GM13976 (cell line): Measurements from ENCODE around the gene DMWD.

Experiments used
- DNase-seq: peaks from one replicate; pipeline ENCODE4 v3.0.0; 2012; ENCODE audit warnings: low spot score
- in situ Hi-C: fragments of 300-500 bp; cut with MboI; formaldehyde crosslinking; loops from one replicate; pipeline ENCODE4 v1.12.0; 2022; ENCODE audit warnings: low sequenced_read_pairs, mixed read lengths, inconsistent platforms; ENCODE audit not compliant: unreplicated experiment
- TF ChIP-seq, protein P1 (sequence below): IDR thresholded peaks from 2 replicates; pipeline ENCODE4 v1.5.1; 2012; ENCODE audit warnings: borderline replicate concordance, mild to moderate bottlenecking; ENCODE audit not compliant: insufficient read depth; ENCODE audit errors: extremely low read depth, missing control alignments, control extremely low read depth

The DMWD gene

DNA sequence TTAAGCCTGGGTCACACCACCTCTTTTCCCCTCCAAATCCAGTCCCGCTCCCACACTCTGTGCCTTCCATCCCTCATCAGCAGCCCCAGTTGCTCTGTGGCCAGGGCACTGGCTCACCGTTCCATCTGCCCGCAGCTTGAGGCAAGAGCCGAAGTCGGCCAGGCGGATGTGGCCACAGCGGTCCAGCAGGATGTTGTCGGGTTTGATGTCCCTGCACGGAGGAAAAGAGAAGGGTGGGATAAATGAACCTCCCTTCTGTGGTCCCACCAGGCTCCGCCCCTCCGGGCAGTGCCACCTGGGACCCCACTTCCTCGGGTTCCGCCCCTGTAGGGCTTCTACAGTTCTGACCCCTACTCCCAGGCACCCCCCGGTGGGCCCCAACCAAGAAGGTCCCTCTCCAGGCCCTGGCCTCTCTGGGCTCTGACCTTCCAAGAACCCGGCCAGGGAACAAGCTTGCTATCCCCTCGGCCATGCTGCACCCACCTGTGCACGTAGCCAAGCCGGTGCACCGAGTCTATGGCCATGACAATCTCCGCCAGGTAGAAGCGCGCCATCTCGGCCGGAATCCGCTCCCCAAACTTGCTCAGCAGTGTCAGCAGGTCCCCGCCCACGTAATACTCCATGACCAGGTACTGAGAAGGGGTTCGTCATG, 14.5 kb downstream of the DMWD start:
- in situ Hi-C loops, result no loop called here
- TF ChIP-seq, protein P1, sequence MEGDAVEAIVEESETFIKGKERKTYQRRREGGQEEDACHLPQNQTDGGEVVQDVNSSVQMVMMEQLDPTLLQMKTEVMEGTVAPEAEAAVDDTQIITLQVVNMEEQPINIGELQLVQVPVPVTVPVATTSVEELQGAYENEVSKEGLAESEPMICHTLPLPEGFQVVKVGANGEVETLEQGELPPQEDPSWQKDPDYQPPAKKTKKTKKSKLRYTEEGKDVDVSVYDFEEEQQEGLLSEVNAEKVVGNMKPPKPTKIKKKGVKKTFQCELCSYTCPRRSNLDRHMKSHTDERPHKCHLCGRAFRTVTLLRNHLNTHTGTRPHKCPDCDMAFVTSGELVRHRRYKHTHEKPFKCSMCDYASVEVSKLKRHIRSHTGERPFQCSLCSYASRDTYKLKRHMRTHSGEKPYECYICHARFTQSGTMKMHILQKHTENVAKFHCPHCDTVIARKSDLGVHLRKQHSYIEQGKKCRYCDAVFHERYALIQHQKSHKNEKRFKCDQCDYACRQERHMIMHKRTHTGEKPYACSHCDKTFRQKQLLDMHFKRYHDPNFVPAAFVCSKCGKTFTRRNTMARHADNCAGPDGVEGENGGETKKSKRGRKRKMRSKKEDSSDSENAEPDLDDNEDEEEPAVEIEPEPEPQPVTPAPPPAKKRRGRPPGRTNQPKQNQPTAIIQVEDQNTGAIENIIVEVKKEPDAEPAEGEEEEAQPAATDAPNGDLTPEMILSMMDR, result no peak
- no peak for DNase-seq

DNA sequence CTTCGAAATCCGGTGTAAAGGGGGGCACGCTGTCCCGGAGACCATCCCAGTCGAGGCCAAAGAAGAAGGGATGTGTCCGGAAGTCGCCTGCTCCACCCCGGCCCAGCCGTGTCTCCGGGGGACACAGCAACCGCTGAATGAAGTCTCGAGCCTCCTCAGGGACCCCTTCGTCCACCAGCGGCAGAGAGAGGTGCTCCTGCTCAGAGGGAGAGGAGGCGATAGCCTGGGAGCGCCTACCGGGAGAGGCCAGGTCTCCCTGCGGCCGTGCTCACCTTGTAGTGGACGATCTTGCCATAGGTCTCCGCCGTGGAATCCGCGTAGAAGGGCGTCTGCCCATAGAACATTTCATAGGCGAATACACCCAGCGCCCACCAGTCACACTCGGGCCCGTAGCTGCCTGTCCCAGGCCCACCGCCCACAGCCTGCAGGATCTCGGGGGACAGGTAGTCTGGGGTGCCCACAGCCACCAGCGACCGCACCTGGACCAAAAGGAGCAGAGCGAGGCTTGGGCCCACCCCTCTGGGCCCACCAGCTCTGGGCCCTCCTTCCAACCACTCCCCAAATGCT, 15.2 kb downstream of the DMWD start:
- in situ Hi-C loops, result no loop called here
- TF ChIP-seq, protein P1, result no peak

DNA sequence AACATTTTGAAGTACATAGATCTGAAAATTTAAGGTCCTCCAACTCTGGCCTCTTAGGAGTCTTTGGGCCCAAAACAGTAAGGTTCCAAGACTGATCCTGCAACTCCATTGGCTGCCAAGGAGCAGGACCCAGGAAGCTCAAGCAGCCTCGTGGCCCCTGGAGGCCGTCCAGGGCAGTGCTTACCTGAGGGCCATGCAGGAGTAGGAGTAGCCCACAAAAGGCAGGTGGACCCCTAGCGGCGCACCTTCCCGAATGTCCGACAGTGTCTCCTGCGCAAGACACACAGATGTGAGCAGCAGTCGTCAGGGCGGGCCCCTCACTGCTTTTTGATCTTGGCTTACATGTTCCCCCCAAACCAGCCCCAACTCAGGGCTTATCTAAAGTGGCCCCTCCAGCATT, 17.9 kb downstream of the DMWD start:
- in situ Hi-C loops, result no loop called here
- TF ChIP-seq, protein P1, result no peak
- no peak for DNase-seq

More for the DNA sequence above, 15.2 kb downstream of the DMWD start:
- DNase-seq, result no peak

DNA sequence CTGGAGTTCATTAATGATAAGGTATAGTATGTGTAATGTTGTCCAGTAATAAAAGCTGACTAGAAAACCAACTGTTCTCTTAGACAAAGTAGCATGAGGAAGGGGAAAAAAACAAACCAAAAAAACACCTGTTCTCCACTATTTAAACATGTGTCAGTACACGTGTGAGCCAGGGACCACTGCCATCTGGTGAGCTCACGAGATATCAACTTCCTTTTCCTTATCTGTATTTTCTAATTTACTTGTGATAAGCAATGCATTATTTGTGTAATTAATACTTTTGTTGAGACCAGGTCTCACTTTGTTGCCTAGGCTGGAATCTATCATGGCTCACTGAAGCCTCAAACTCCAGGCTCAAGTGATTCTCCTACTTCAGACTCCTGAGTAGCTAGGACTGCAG, 19.3 kb downstream of the DMWD start:
- in situ Hi-C loops, result no loop called here

DNA sequence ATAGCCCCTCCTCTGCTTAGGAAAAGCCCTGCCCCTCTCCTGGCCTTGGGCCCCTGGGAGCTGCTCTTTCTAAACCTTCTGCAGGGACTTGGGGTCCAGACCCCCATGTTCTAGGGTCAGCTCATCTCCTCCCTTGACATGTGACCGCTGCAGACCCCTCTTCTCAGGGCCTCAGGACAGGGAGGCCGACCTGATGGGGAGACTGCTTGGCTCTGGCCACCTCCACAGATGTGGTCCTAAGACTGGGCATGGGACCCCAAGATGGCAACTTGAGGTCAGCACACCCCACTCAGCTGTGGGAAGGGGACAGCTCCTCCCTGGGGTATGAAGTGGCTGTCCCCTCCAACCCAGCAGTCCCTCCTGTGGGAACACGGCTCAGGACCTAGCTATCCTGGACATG, 19.7 kb downstream of the DMWD start:
- in situ Hi-C loops, result no loop called here
- DNase-seq, result no peak
- TF ChIP-seq, protein P1, result no peak

More for the DNA sequence above, 19.3 kb downstream of the DMWD start:
- DNase-seq, result no peak
- TF ChIP-seq, protein P1, result no peak

DNA sequence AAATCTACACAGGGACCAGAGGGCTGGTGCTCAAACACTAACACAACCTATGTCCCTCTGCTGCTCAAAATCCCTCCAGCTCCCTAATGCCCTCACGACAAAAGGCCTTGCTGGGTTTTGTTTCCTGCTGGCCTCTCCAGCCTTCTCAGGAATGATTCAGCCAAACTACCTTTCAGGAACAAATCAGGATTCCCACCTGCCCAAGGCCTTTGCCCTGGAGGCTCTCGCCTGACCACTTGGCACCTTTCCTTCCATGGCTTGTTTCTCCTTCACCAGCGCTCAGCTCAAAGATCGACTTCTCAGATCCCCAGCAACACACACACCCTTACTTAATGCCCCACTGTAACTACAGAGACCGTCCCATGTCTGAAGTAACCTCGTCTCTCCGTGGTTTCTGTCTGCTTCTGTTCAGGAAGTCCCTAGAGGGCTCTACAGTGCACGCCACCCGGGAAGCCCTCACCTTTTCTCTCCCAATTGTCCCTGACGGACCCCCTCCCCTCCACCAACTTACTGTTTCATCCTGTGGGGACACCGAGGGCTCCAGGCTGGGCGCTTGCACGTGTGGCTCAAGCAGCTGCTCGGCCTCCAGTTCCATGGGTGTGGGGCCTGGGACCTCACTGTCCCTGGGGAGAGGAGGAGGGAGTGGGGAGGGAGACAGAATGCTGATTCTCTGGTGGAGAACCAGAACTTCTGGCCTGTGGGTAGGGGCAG, 20.4 kb downstream of the DMWD start:
- in situ Hi-C loops, result no loop called here
- TF ChIP-seq, protein P1, result no peak
- DNase-seq, result no peak
